HG03442 (cell line): Measurements from ENCODE around the gene MFGE8.

Source experiments
- ATAC-seq: cut with Tn5 transposase; IDR thresholded peaks from one replicate; pipeline ENCODE4 v1.9.1; 2021; ENCODE audit warnings: mild to moderate bottlenecking, moderate library complexity; ENCODE audit not compliant: unreplicated experiment

Gene MFGE8

DNA sequence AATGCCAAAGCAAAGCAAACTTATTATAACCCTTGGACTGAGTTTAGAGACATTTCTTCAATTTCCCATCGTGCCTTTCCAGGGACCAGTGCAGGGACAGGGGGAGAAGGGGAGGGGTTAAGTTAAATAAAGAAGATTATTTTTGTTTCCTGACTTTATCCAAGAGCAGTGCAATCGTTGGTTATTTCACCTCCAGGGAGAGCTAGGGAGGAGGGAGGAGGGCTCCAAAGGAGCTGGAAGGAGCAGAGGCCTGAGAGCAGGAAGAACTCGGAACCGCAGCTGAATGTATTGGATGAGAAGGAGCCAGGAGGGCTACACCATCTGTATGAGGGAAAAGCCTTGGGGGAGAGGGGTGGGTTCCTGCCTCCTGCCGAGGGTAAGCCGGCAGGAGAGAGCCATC is 38.5 kb downstream of the MFGE8 start:
- ATAC-seq, result no peak

DNA sequence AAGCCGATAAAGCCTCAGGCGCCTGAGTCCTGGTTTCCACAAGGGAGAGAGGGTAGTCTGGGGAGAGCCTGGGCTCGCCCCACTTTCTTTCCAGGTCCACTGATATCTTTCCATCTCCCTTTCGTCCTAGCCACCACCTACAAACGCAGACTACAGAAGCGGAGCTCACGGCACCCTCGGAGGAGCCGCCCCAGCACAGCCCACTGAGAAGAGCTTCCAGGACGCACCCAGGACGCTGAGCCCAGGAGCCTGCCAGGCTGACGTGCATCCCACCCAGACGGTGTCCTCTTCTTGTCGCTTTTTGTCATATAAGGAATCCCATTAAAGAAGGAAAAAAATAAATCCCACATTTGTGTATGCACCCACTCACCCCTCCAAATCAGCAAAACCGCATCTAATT is 38.9 kb downstream of the MFGE8 start:
- no peak for ATAC-seq

DNA sequence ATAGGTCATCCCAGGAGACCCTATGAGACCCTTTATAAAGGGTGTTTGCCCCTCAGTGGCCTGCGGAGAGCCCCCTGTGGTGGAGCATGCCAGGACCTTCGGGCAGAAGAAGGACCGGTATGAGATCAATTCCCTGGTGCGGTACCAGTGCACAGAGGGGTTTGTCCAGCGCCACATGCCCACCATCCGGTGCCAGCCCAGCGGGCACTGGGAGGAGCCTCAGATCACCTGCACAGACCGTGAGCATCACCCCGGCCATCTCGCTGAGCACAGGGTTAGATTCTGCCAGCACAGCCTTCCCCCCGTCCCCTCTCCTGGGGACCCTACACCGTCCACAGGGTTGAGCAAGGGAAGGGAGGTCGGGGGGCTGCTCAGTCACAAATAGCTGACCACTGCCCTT is 39.4 kb downstream of the MFGE8 start:
- no peak for ATAC-seq

DNA sequence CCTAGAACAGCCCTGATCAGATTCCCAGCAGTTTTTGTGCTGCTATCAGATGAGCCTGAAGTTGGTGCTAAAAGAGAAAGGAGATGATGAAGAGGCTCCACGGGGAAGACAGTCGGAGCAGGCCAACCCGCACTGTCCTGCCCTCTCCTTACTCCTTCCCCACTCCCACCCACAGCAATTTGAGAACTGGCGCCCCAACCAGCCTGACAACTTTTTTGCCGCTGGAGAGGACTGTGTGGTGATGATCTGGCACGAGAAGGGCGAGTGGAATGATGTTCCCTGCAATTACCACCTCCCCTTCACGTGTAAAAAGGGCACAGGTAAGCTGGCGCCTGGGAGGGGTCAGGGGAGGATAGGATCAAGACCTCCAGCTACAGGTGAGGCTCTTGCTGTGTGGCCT is 40.5 kb downstream of the MFGE8 start:
- ATAC-seq, result no peak

DNA sequence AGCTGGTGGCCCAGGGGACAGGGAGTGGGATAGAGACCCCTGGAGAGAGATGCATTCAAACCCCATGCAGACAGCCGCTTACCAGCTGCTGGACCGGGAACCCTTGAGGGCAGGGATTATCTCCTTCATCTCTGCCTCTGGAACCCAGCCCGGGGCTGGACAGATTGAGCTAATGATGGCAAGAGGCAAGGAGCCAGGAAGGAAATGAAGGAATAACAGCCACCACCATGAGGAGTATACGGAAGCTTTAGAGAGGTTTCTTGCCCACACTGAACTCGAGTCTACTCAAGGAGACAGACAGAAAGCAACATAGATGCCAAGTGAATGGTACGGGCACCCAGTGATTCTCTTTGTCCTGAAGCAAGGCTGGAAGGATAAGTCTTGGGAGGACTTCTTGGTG is 41.1 kb downstream of the MFGE8 start:
- no peak for ATAC-seq

DNA sequence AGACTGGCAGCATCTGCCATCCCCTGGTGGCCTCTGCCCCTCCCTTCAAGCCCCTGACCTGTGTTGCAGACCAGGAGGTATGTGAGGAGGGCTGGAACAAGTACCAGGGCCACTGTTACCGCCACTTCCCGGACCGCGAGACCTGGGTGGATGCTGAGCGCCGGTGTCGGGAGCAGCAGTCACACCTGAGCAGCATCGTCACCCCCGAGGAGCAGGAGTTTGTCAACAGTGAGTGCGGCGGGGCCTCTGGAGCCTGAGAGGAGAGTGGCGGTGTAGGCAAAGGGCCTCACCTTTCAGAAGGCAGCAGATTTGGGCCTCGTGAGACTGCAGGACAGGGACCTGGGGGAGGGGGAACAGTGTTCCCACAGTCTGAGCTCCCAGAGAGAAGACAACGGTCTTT is 41.9 kb downstream of the MFGE8 start:
- no peak for ATAC-seq

DNA sequence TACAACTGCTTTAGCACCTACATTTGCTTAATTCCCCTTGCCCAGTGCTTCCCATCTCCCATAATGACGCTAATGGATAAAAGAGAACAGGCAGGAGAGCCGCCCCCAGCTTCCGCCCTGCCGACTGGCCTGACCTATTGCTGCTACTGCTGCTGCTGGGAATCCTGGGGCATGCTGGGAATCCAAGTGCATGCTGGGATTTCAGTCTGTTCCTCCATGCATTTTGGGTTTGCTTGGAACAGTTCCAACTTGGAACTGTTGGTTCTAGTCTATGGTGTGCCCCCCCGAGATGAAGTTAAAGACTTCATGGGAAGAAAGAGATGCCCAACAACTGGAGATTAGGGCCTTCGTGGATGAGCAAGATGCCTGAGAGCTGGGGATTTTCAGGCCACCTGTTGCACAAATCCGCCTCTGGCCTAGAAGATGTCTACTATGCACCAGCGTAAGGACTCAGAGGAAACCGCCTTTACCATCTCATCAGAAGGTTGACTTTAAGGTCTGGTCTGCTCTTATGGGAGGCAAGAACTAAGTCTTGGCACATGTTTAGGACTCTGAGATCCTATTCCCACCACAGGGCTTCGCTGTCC is 46.8 kb downstream of the MFGE8 start:
- no peak for ATAC-seq

DNA sequence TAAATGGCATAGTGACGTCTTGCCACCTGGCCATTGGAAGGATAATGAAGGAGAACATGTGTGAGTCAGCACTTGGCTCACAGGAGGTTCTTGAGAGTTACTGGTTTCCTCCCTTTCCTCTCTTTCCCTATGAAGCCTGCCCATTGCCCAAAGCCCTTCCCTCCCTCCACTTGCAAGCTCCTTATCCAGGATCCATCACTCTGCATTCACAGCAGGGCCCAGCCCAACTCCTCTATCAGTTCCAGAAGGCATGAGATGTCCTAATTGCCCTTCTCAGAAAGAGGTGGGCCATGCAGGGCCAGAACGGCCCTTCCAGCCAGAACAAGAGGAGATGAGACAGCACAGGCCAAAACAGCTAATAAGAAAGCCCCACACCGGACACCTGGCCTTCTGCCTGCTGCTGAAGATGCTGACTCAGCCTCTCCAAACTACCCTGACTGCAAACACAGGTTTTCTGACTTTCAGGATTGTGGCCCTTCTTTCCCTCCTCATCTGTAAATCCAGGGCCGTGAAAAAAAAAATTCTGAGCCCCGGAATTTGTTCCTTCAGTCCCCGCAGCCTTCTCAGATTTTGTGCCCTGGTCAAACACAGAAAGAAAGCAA is 47.6 kb downstream of the MFGE8 start:
- no peak for ATAC-seq

DNA sequence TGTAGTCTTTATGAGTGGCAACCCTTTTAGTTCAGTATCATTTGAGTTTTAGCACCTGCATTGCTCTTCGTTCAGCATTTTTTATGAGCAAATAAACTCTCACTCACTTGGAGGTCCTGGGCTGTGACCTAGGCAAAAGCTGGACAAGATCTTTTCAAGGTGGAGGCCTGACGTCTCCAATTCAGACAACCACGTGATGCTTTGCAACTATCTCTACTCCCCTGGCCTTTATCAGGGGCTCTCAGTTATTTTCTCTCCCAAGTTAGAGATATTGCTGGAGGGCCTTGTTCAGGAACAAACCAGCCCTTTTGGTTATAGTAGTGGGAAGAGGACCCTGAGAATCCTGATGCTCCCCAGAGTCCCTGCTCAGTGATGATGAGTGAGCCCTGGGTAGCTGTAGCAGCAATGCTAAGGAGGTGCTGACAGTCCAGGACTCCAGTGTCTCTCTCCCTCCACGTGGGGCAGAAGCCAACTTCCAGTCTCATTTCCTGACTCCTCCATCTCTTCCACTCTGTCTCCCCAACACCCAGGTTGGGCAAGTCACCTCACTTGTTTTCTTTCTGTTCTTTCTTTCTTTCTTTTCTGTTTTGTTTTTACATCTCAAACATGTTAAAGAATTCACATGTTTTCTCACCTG is 48.2 kb downstream of the MFGE8 start:
- ATAC-seq, result no peak

DNA sequence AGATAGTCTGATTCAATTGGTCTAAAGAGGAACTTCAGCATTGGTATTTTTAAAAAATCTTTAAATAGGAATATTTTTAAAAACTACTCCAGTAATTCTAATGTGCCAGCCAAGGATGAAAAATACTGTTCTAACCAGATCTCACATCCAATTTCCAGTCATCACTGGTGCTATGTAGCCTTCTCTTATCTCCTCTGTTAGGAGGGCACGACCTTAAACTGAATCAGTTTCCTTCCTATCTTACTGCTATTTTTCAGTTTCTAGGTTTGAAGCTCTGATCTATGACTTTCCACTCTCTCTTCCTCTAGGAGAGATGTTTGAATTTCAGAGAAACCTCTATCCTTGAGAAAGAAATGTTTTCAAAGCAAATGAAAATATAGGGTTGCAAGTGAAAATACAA is 49.8 kb downstream of the MFGE8 start:
- no peak for ATAC-seq

DNA sequence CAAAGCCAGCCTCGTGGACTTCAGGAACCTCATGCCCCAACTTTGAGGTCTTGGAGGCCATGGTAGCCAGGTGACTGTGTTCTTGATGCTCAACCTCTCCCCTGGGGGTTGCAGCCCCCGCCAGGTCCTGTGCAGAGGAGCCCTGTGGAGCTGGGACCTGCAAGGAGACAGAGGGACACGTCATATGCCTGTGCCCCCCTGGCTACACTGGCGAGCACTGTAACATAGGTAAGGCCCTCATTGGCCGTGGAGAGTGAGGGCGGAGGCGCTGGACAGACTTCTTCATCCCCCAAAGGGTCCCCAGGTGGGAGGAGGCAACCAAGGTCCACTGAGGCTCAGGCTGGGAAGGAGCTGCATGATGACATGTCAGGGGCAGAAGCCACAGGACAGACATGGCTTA is 53.0 kb downstream of the MFGE8 start:
- ATAC-seq, result no peak

DNA sequence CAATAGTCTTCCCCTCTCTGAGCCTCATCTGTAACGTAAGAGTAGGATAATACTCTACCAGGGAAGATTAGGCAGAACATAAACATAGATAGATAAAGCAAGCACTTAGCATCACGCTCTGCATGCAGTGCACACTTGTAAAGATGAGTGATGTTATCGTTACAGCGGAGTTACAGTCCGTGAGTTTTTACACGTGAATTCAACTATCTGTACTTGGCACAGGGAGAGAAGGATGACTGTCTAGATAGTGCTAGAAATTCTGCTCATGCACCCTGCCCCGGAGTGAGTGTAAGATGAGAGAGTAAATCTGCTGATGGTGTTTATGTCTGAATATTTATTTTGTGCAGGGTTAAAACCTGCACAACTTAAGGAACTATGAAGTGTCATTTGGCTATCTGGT is 53.6 kb downstream of the MFGE8 start:
- ATAC-seq, result no peak

DNA sequence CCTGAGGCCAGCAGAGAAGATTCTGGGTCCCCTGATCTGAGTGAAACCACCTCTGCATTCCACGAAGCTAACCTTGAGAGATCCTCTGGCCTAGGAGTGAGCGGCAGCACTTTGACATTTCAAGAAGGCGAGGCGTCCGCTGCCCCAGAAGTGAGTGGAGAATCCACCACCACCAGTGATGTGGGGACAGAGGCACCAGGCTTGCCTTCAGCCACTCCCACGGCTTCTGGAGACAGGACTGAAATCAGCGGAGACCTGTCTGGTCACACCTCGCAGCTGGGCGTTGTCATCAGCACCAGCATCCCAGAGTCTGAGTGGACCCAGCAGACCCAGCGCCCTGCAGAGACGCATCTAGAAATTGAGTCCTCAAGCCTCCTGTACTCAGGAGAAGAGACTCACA is 54.2 kb downstream of the MFGE8 start:
- no peak for ATAC-seq

DNA sequence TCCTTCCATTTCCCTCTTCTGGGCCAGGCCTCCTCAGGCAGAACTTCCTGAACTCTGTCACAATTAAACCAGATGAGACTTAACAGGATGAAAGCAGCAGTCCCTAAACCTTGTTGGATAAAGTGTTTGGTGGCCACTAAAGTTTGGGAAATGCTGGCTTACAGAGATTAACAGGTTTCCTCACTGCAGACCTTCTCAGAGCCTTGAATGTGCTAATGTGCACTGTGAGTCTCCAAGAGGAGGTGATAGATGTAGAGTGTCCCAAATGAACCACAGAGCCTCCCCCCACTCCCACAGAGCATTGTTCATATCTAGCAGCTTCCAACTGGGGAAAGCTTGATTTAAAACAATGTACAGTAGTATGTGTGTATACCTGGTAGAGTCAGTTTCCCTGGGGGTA is 60.7 kb downstream of the MFGE8 start:
- ATAC-seq, result no peak

DNA sequence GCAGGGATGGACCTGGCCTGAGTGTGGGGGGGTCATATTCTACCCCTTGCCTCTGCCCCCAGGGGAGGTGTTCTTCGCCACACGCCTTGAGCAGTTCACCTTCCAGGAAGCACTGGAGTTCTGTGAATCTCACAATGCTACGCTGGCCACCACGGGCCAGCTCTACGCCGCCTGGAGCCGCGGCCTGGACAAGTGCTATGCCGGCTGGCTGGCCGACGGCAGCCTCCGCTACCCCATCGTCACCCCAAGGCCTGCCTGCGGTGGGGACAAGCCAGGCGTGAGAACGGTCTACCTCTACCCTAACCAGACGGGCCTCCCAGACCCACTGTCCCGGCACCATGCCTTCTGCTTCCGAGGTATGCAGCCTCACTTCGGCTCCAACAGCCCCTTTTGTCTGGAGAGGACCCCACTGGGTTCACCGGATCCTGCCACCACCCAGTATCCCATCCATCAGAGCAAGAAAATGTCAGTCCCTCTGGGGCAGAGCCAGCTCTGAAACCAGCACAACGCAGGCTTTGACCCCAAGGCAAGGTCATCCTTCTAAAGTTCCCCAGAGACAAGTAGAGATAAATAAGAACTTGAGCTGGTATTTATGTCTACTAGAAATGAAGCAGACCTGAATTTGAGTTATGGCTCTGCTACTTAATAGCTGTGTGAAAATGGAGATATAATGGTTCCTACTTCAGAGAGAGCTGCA is 63.7 kb downstream of the MFGE8 start:
- ATAC-seq, result no peak
